Endothelial cell of umbilical vein (primary cell): ENCODE results near the gene SMTNL2. TPM values are rescaled to one million over a fixed set of nuclear protein-coding genes. Genes with fewer than 3 reads are reported as not detected.
"Not testable (repeated sequence)": the region's sequence is repeated elsewhere in the genome, so short reads cannot be mapped to it uniquely, and the experiment has no call there.

Experiments used
- BruUV-seq: library from RNA; stranded (reverse); fragments of 400-500 nt; replicated peaks from 2 replicates; lab custom pipeline; 2021; lab: Mats Ljungman, UMichigan
- CTCF ChIA-PET: fragments of 300-600, 350-600 bp; sonication (Branson Sonifier 250); formaldehyde crosslinking; loops from one replicate; lab custom pipeline; 2021; ENCODE audit warnings: antibody characterized with exemption, inconsistent platforms; lab: Charles Lee
- POLR2A ChIA-PET: fragments of 300-600, 350-600 bp; sonication (Branson Sonifier 250); formaldehyde crosslinking; loops from one replicate; lab custom pipeline; 2021; ENCODE audit warnings: antibody characterized with exemption, inconsistent platforms; lab: Charles Lee
- DNase-seq: peaks from one replicate; pipeline ENCODE4 v3.0.0-alpha.2; 2011; ENCODE audit warnings: low read depth, low spot score
- FAIRE-seq: peaks from 2 replicates; lab custom pipeline; 2011; peaks lifted over from hg19 to GRCh38; lab: Jason Lieb, UNC
- H2AFZ ChIP-seq: 2 replicates; pipeline ENCODE4 v1.6.0; 2012; ENCODE audit warnings: low read depth, low read length, control low read depth, inconsistent platforms
- H3K27ac ChIP-seq: 2 replicates; pipeline ENCODE4 v1.5.1; 2011; ENCODE audit warnings: low read depth, mild to moderate bottlenecking, control low read depth, low read length, moderate library complexity; ENCODE audit not compliant: insufficient read depth
- H3K27me3 ChIP-seq, 2 experiments: 2 replicates each; pipeline versions ENCODE4 v1.6.0 to v1.6.1; 2011; ENCODE audit warnings: low read length in 2 of 2, mixed read lengths in 1 of 2; ENCODE audit not compliant: control insufficient read depth in 2 of 2, insufficient read depth in 2 of 2
- H3K36me3 ChIP-seq, 2 experiments: 2 replicates in 1 of 2; 3 replicates in 1 of 2; pipeline ENCODE4 v1.5.1; 2011; ENCODE audit warnings: low read length in 2 of 2, mild to moderate bottlenecking in 1 of 2, moderate library complexity in 1 of 2; ENCODE audit not compliant: control insufficient read depth in 2 of 2, insufficient read depth in 2 of 2; ENCODE audit errors: extremely low read depth in 1 of 2
- H3K4me1 ChIP-seq: 3 replicates; pipeline ENCODE4 v1.5.1; 2011; ENCODE audit warnings: mild to moderate bottlenecking, low read length; ENCODE audit not compliant: control insufficient read depth, insufficient read depth; ENCODE audit errors: extremely low read depth
- H3K4me2 ChIP-seq: 2 replicates; pipeline ENCODE4 v1.6.1; 2011; ENCODE audit warnings: low read length, control low read depth, mixed read lengths; ENCODE audit not compliant: insufficient read depth
- H3K4me3 ChIP-seq, 3 experiments: fragments of 200-600 bp in 1 of 3; sonication (generic), shearing (Covaris generic) in 1 of 3; replicated peaks in 1 of 3; 2 replicates each; pipeline ENCODE4 v1.5.1; 2011 to 2016; ENCODE audit warnings: control low read depth in 3 of 3, low read length in 3 of 3, mild to moderate bottlenecking in 2 of 3, inconsistent platforms in 1 of 3, low read depth in 1 of 3, moderate library complexity in 1 of 3; ENCODE audit not compliant: insufficient read depth in 1 of 3
- H3K79me2 ChIP-seq: 2 replicates; pipeline ENCODE4 v1.6.0; 2012; ENCODE audit warnings: low read length, inconsistent platforms; ENCODE audit not compliant: control insufficient read depth, insufficient read depth
- H3K9ac ChIP-seq: replicated peaks from 2 replicates; pipeline ENCODE3; 2011; ENCODE audit warnings: low read length, control low read depth; ENCODE audit not compliant: insufficient read depth; ENCODE audit errors: extremely low read depth
- H3K9me1 ChIP-seq: replicated peaks from 3 replicates; pipeline ENCODE4 v1.6.0; 2011; ENCODE audit warnings: mild to moderate bottlenecking, low read length; ENCODE audit not compliant: control insufficient read depth, insufficient read depth; ENCODE audit errors: extremely low read depth
- H3K9me3 ChIP-seq: replicated peaks from 2 replicates; pipeline ENCODE4 v1.5.1; 2012; ENCODE audit warnings: low read length, inconsistent platforms; ENCODE audit not compliant: control insufficient read depth, insufficient read depth
- H4K20me1 ChIP-seq: replicated peaks from 2 replicates; pipeline ENCODE3; 2011; ENCODE audit warnings: mild to moderate bottlenecking, low read length; ENCODE audit not compliant: control insufficient read depth, insufficient read depth; ENCODE audit errors: extremely low read depth
- CTCF ChIP-seq, 2 donors: IDR thresholded peaks; 1 replicate in 1 of 2; 2 replicates in 1 of 2; pipeline ENCODE4 v1.5.1; 2011; ENCODE audit warnings: low read length in 2 of 2, mild to moderate bottlenecking in 2 of 2, moderate library complexity in 2 of 2, control low read depth in 1 of 2, inconsistent platforms in 1 of 2, low read depth in 1 of 2; ENCODE audit not compliant: insufficient read depth in 1 of 2; ENCODE audit errors: extremely low read depth in 1 of 2
- EZH2 ChIP-seq: IDR thresholded peaks from 2 replicates; pipeline ENCODE4 v1.6.1; 2012; ENCODE audit warnings: borderline replicate concordance, low read depth, mild to moderate bottlenecking, moderate library complexity, low read length, inconsistent platforms; ENCODE audit not compliant: severe bottlenecking
- FOS ChIP-seq: IDR thresholded peaks from 2 replicates; pipeline ENCODE4 v1.6.1; 2011; ENCODE audit warnings: mild to moderate bottlenecking, low read length, moderate library complexity, borderline replicate concordance; ENCODE audit not compliant: insufficient read depth
- GATA2 ChIP-seq: IDR thresholded peaks from 2 replicates; pipeline ENCODE4 v1.7.0; 2011; ENCODE audit warnings: low read depth, mild to moderate bottlenecking, moderate library complexity, mixed read lengths, low read length; ENCODE audit not compliant: insufficient read length, insufficient read depth
- JUN ChIP-seq: IDR thresholded peaks from 2 replicates; pipeline ENCODE4 v1.6.1; 2011; ENCODE audit warnings: borderline replicate concordance, low read depth; ENCODE audit not compliant: insufficient read length, insufficient read depth
- MAX ChIP-seq: IDR thresholded peaks from 2 replicates; pipeline ENCODE4 v1.6.1; 2011; ENCODE audit not compliant: insufficient read depth, insufficient read length
- MYC ChIP-seq: IDR thresholded peaks from one replicate; pipeline ENCODE4 v1.6.1; 2011; ENCODE audit warnings: mild to moderate bottlenecking, low read depth, low read length
- POLR2A ChIP-seq: IDR thresholded peaks from 2 replicates; pipeline ENCODE4 v1.6.1; 2012; ENCODE audit warnings: low read depth, mild to moderate bottlenecking, control low read depth, low read length
- POLR2AphosphoS5 ChIP-seq: IDR thresholded peaks from 2 replicates; pipeline ENCODE4 v1.6.1; 2012; ENCODE audit warnings: low read depth, mild to moderate bottlenecking, control low read depth, low read length, moderate library complexity; ENCODE audit not compliant: insufficient read depth
- dilution Hi-C: fragments of 300-500 bp; cut with MboI; formaldehyde crosslinking; loops from one replicate; pipeline ENCODE4 v1.15.0; 2019; ENCODE audit warnings: low sequenced_read_pairs; ENCODE audit not compliant: extremely low pct_ligation_motif_present
- intact Hi-C: fragments of 100-400 bp; cut with micrococcal nuclease; formaldehyde crosslinking; loops from one replicate; pipeline ENCODE4 v1.10.0; 2022
- polyA plus RNA-seq, 4 experiments: library from polyadenylated mRNA; depleted of rRNA in 3 of 4; stranded (reverse) in 3 of 4; unstranded in 1 of 4; fragments of >200 nt; gene quantifications; 2 replicates each; pipeline versions ENCODE4 v1.2.1 to v1.2.3, GENCODE V29; 2011 to 2012; ENCODE audit warnings: missing spikeins in 1 of 4
- total RNA-seq: library from RNA; stranded (reverse); gene quantifications from 2 replicates; pipeline ENCODE4 v1.2.3, GENCODE V29; 2021

The SMTNL2 gene
- total and polyA plus RNA-seq, 2 donors (not counting 3 experiments of a cell fraction or from before 2014, with no cell fraction given): not detected

- TF ChIP-seq JUN: no peak
- no peak for TF ChIP-seq FOS
- TF ChIP-seq CTCF (IDR thresholded peaks at IDR 0.05; ENCODE audit: extremely low read depth in 1 of 2, insufficient read depth in 1 of 2, low read depth in 1 of 2, low read length in 2 of 2): no peak
- TF ChIP-seq GATA2: no peak
- TF ChIP-seq EZH2: no peak
- no peak for TF ChIP-seq MYC
- TF ChIP-seq MAX: no peak
- no peak for TF ChIP-seq POLR2A
- TF ChIP-seq POLR2AphosphoS5: no peak
- Histone ChIP-seq H3K4me2 (no peak overlapping the region), H3K79me2 (no peaks in the 10 kb centered on the region), H3K27ac (no peak overlapping the region), H3K9me3 (no peaks in the 10 kb centered on the region), H3K27me3 (peaks cover 0 to 4% of the 10 kb centered on the region in 2 experiments), H3K9me1 (no peaks in the 10 kb centered on the region), H3K4me3 (no peak overlapping the region), H3K4me1 (no peaks in the 10 kb centered on the region), H4K20me1 (no peaks in the 10 kb centered on the region), H2AFZ (no peak overlapping the region), H3K36me3 (no peaks in the 10 kb centered on the region), H3K9ac (no peak overlapping the region)
- FAIRE-seq (no peak), DNase-seq (no peak)
- dilution Hi-C loops: no loop called here
- no TSS peak for BruUV-seq
- CTCF ChIA-PET: interaction anchor here (1.0 to 1.8 kb wide), 3 partner anchors 10 to 48 kb away, joined by 3 to 18 read pairs (median 3); no protein-coding TSS in a partner anchor
- POLR2A ChIA-PET: no interaction called here
- intact Hi-C loops: no loop called here
Measured at GRCh38 chr17:4577386-4577993, 6.8 kb upstream of the SMTNL2 start.

- H3K79me2 ChIP-seq, H4K20me1 ChIP-seq, H3K4me3 ChIP-seq, H2AFZ ChIP-seq, H3K4me1 ChIP-seq, POLR2A ChIA-PET, H3K36me3 ChIP-seq, BruUV-seq, DNase-seq, H3K9ac ChIP-seq, dilution Hi-C loops, H3K27ac ChIP-seq, H3K4me2 ChIP-seq, H3K9me3 ChIP-seq, H3K9me1 ChIP-seq, intact Hi-C loops, FAIRE-seq: not testable (repeated sequence)
- CTCF ChIA-PET: interaction anchor here (1.0 to 4.8 kb wide), 2 partner anchors 11 to 47 kb away, joined by 3 to 41 read pairs; no protein-coding TSS in a partner anchor
- peaks cover 7 to 13% of the 10 kb centered on the region in 2 experiments for H3K27me3 ChIP-seq
Measured at GRCh38 chr17:4578349-4578748, 6.0 kb upstream of the SMTNL2 start.
